Large intestine (tissue), 12 donors: Measurements from ENCODE around the gene METTL25B. TPM values are rescaled to one million over a fixed set of nuclear protein-coding genes. Genes with fewer than 3 reads are reported as not detected.

Experiments
- DNase-seq, 2 donors: peaks; one replicate each; pipeline versions ENCODE4 v3.0.0 to v3.0.0-alpha.2; 2013
- H3K27ac ChIP-seq: one replicate; pipeline ENCODE4 v1.5.1; 2013; ENCODE audit warnings: low read length
- H3K27me3 ChIP-seq: 2 replicates; pipeline ENCODE4 v1.6.1; 2013; ENCODE audit warnings: low read length; ENCODE audit not compliant: control insufficient read depth, insufficient read depth
- H3K36me3 ChIP-seq: 2 replicates; pipeline ENCODE4 v1.6.1; 2013; ENCODE audit warnings: low read length; ENCODE audit not compliant: control insufficient read depth, insufficient read depth
- H3K4me1 ChIP-seq: one replicate; pipeline ENCODE4 v1.6.1; 2013; ENCODE audit warnings: low read length; ENCODE audit not compliant: control insufficient read depth, insufficient read depth
- H3K4me3 ChIP-seq: one replicate; pipeline ENCODE4 v1.5.1; 2013; ENCODE audit warnings: low read length
- H3K9me3 ChIP-seq: one replicate; pipeline ENCODE4 v1.6.1; 2013; ENCODE audit warnings: mild to moderate bottlenecking, low read depth, low read length, moderate library complexity; ENCODE audit not compliant: control insufficient read depth
- WGBS: methylation state at CpG from one replicate; pipeline ENCODE4 v1.1.5; 2013; ENCODE audit warnings: low lambda C conversion rate; ENCODE audit not compliant: insufficient coverage; 5-methylcytosine and 5-hydroxymethylcytosine counted together
- long read RNA-seq, 11 donors: transcript quantifications; one replicate each; lab custom pipeline, GENCODE V29; 2026
- polyA plus RNA-seq: library from polyadenylated mRNA; unstranded; fragments of 120-200 nt; gene quantifications from one replicate; pipeline ENCODE4 v1.2.1, GENCODE V29; 2013

The METTL25B gene
- 59.3 TPM for polyA plus RNA-seq
- long read RNA-seq, donor 1, partial matches to known transcripts, result 0 of 3 reads
- long read RNA-seq, donor 1, other reads (novel, unspliced or antisense), result 0 of 3 reads
- long read RNA-seq, donor 2, partial matches to known transcripts, result 0 of 3 reads
- long read RNA-seq, donor 2, other reads (novel, unspliced or antisense), result 0 of 3 reads
- long read RNA-seq, donor 3, result 0 reads
- long read RNA-seq, donor 4, partial matches to known transcripts, result 0 of 1 reads
- long read RNA-seq, donor 4, other reads (novel, unspliced or antisense), result 0 of 1 reads
- long read RNA-seq, donor 5, partial matches to known transcripts, result 5 of 34 reads
- long read RNA-seq, donor 5, other reads (novel, unspliced or antisense), result 27 of 34 reads
- long read RNA-seq, donor 6, partial matches to known transcripts, result 6 of 12 reads
- long read RNA-seq, donor 6, other reads (novel, unspliced or antisense), result 0 of 12 reads
- long read RNA-seq, donor 7, partial matches to known transcripts, result 0 of 1 reads
- long read RNA-seq, donor 7, other reads (novel, unspliced or antisense), result 0 of 1 reads
- long read RNA-seq, donor 8, partial matches to known transcripts, result 6 of 9 reads
- long read RNA-seq, donor 8, other reads (novel, unspliced or antisense), result 0 of 9 reads
- long read RNA-seq, donor 9, partial matches to known transcripts, result 0 of 5 reads
- long read RNA-seq, donor 9, other reads (novel, unspliced or antisense), result 0 of 5 reads
- long read RNA-seq, donor 10, partial matches to known transcripts, result 124 of 129 reads
- long read RNA-seq, donor 10, other reads (novel, unspliced or antisense), result 0 of 129 reads
- long read RNA-seq, donor 11, partial matches to known transcripts, result 0 of 4 reads
- long read RNA-seq, donor 11, other reads (novel, unspliced or antisense), result 0 of 4 reads

DNA sequence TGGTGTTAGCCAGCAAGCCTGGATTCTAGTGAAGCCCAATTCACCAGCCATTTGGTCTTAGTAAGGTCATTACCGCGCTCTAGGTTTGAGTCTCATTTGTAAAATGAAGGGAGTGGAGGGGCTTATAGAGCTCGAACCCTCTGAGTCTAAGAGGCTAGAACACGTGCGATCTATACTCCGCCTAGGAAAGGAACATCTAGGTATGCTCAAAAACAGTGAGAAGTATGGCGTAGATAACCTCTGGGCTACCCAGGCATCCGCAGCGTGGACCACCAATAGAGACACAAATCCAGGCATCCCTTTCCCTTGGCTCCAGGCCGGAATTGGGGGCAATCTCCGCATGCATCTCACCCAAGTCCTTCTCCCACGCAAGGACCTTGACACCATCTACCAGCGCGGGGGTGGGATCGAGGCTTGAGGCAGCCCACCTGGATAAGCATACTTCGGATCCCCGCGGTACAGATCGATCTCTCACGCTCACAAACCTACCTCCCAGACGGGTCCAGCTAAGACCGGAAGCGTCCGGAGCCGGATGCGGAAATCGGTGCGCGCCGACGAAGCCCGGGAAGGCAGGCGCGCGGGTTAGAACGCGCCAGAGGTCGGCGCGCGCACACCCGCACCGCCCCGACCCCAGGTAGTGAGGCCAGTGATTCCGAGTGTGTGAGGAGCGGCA is at the start of gene METTL25B:
Gene METTL25B, plus strand, starts transcription at position 544 of the 673 bp plus-strand sequence. CDS start 636 bp downstream, outside the sequence.
- peak; percentile 79 to 88 for DNase-seq

GRCh38 chr1:156680056-156680455 is 48.2 kb upstream of the METTL25B start:
- Histone ChIP-seq H3K36me3 (no peaks in the 10 kb centered on the region), H3K4me1 (peaks cover 14% of the 10 kb centered on the region), H3K9me3 (peaks cover 4% of the 10 kb centered on the region), H3K4me3 (no peak overlapping the region), H3K27ac (no peak overlapping the region), H3K27me3 (peaks cover 40% of the 10 kb centered on the region)
- no peak for DNase-seq
- 17% methylated on average over 1 of the region's 2 CpGs for WGBS

More for the DNA sequence above, at the start of gene METTL25B:
- Histone ChIP-seq H3K4me3 (peak within 1 kb of the TSS; percentile 76), H3K27ac (peak within 1 kb of the TSS; percentile 94), H3K9me3 (no peaks in the 10 kb centered on the region), H3K27me3 (no peaks in the 10 kb centered on the region), H3K36me3 (peaks cover 32% of the 10 kb centered on the region), H3K4me1 (peaks cover 33% of the 10 kb centered on the region)
- no CpG with 5 or more reads among the region's 46 CpGs for WGBS

- WGBS, result no CpG with 5 or more reads among the region's 8 CpGs
- H3K27me3 ChIP-seq, result peaks cover 29% of the 10 kb centered on the region
- no peaks in the 10 kb centered on the region for H3K36me3 ChIP-seq
- peaks cover 14% of the 10 kb centered on the region for H3K4me1 ChIP-seq
- H3K4me3 ChIP-seq, result no peak overlapping the region
- DNase-seq, result peak in 1 of 2 donors; percentile 69
- H3K27ac ChIP-seq, result no peak overlapping the region
- H3K9me3 ChIP-seq, result peaks cover 4% of the 10 kb centered on the region
Measured at GRCh38 chr1:156681196-156681960, 46.9 kb upstream of the METTL25B start.

DNA sequence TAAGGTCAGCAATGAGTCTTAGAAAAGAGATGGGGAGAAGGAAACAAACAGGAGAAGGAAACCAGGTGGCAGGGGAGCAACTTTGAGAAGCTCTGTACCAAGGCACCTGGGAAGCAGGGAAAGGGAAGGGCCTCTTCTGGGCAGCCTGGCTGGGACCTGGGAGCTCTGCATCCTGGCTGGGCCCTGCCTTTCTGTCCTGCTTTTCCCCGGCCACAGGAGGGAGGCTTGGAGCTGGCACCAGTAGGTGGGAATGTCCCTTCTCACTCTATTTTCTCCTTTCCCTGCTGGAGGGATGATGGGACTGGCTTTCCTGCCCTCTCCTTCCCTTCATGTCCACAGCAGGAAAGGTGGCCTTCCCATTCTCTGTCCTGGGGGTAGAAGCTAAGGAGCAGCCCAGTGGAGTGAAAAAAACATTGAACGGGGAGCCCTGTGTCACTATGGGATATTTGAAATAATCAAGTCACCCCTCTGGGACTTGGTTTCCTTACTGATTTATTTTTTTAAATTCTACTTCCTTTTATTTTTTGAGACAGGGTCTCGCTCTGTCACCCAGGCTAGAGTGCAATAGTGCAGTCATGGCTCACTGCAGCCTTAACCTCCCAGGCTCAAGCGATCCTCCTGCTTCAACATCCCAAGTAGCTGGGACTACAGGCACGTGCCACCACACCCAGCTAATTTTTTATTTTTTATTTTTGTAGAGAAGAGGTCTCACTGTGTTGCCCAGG is 45.9 kb upstream of the METTL25B start:
- peaks cover 10% of the 10 kb centered on the region for H3K4me1 ChIP-seq
- H3K9me3 ChIP-seq, result no peaks in the 10 kb centered on the region
- H3K36me3 ChIP-seq, result no peaks in the 10 kb centered on the region
- H3K27ac ChIP-seq, result no peak overlapping the region
- 100% methylated on average over 1 of the region's 5 CpGs for whole genome bisulfite sequencing
- no peak overlapping the region for H3K4me3 ChIP-seq
- H3K27me3 ChIP-seq, result peaks cover 22% of the 10 kb centered on the region
- no peak for DNase-seq

GRCh38 chr1:156684227-156684782 is 44.0 kb upstream of the METTL25B start:
- Histone ChIP-seq H3K27ac (no peak overlapping the region), H3K9me3 (no peaks in the 10 kb centered on the region), H3K4me3 (no peak overlapping the region), H3K27me3 (peaks cover 7% of the 10 kb centered on the region), H3K36me3 (no peaks in the 10 kb centered on the region), H3K4me1 (peaks cover 7% of the 10 kb centered on the region)
- no peak for DNase-seq
- no CpG with 5 or more reads among the region's 5 CpGs for WGBS

DNA sequence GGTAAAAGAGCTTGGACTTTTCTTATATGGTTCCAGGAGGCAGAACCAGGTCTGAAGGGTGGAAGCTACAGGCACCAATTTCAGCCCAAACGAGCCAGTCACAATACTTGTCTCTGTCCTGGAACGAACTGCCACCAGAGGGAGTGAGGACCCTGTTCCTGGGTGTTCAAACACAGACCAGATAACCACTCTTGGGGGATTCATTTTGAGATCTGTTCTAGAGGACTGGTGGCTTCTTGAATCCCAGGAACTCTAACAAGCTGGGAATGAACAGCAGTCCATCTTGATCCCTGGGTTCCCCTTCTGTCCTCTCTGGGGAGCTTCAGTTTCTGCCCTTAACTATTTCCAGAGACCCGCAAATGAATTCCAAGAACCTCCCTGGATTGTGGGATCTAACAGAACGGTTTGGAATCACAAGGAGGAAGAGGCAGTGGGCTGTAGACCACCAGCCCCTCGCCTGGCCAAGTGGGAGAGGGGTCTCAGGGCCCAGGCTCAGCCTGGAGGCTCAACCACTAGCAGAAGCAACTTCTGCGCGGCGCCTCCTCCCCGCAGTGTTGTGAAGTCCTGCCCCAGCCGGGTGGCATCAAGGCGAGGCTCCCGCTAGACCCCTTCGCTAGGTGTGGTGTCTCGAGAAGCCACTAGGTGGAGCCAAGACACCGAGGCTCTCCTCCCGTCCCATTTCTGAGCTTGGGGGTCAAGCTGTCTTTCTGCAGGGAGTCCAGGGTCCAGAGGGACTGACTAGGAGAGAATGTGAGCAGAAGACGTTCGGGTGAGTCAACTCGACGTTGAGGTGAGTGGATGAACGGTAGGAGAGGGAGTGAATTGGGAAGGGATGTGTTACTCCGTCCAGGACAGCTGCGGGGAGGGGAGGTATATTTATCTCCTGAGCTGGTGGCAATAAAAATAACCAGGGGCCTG is 39.0 kb upstream of the METTL25B start:
- no CpG with 5 or more reads among the region's 23 CpGs for WGBS
- peak; percentile 82 to 86 for DNase-seq
- Histone ChIP-seq H3K36me3 (no peaks in the 10 kb centered on the region), H3K9me3 (no peaks in the 10 kb centered on the region), H3K27me3 (peaks cover 4% of the 10 kb centered on the region), H3K4me1 (peaks cover 52% of the 10 kb centered on the region), H3K27ac (no peak overlapping the region), H3K4me3 (no peak overlapping the region)

DNA sequence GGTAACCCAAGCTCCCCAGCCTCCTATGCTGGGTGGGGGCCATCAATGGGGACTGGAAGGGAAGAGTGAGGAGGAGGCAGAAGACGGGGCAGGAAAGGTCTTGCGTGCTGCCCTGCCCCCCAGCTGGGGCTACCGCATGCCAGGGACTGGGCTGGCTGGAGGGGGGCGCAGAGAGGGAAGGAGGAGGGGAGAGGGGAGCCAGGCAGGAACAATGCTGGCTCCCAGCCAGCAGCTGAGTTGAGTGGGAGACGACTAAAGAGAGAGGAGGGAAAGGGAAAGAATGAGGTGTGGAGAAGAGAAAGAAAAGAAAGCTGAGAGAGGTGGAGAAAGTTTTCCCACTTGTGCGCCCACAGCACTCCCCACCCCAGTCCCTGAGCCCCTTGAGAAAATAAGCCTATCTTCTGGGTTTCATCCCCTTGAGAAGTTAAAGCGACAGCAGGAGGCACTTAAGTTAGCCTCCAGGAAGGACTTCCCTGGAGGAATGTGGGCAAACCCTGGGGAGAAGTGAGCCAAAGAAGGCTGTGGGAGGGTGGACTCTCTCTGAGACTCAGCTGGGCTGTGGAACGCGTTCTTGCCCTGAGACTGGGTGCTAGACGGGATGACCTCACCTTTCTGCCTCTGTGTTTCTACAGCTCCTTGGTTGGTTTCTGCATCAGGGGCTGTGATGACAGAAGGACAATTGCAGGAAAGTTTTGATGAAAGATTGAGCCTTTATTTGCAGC is 38.2 kb upstream of the METTL25B start:
- no CpG with 5 or more reads among the region's 10 CpGs for WGBS
- DNase-seq, result no peak
- Histone ChIP-seq H3K9me3 (no peaks in the 10 kb centered on the region), H3K27me3 (no peaks in the 10 kb centered on the region), H3K27ac (no peak overlapping the region), H3K4me3 (no peak overlapping the region), H3K36me3 (no peaks in the 10 kb centered on the region), H3K4me1 (peaks cover 57% of the 10 kb centered on the region)

DNA sequence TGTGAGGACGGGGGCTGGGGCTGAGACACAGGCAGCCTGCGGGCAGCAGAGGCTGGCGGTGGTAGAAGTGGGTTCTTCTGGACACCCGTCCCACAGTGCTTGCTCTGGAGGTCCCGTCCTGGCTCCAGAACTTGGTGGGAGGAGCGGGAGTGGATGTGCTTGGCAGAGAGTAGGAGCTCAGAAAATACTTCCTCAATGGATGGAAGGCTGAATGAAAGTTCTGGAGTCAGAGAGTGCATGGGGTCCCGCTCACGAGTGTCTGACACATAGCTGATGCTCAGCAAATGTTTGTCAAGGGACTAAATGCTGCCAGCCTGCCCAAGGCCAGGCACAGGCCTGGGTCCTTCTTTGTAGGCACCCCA is 37.6 kb upstream of the METTL25B start:
- Histone ChIP-seq H3K36me3 (no peaks in the 10 kb centered on the region), H3K27me3 (no peaks in the 10 kb centered on the region), H3K4me3 (no peak overlapping the region), H3K9me3 (no peaks in the 10 kb centered on the region), H3K4me1 (peaks cover 57% of the 10 kb centered on the region), H3K27ac (no peak overlapping the region)
- no peak for DNase-seq
- no CpG with 5 or more reads among the region's 8 CpGs for WGBS
